ENCODE measurements around the gene ABCB4. TPM values are rescaled to one million over a fixed set of nuclear protein-coding genes. Genes with fewer than 3 reads are reported as not detected.

ABCB4 gene
- total RNA-seq, 1 donor from 2014 or later = 0.48 TPM

DNA sequence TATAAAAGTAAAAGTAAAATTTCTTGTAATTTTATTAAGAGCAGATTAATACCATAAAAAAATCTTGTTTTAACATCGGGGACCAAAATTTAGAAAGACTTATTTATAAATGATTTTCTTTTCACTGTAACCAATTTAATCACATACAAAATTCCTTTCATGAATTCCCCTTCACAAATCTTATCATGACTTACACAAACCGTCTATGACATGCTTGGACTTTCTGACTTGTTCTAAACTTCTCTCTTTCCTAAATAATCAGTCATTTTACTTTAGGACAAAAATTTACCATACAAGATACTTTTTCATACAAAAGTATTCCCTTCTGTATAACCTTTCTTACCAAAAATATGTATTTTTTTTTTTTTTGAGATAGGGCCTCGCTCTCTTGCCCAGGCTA, 120.7 kb downstream of the ABCB4 start:
- Histone ChIP-seq H3K4me3 (ENCODE audit: insufficient read depth, low read depth, low read length) (no peak overlapping the region), H3K79me2 (ENCODE audit: insufficient read depth, low read length) (no peaks in the 10 kb centered on the region), H3K9ac (ENCODE audit: low read length) (no peak overlapping the region), H3K4me1 (ENCODE audit: insufficient read depth, low read length) (no peaks in the 10 kb centered on the region), H2AFZ (ENCODE audit: low read depth, low read length) (no peak overlapping the region), H3K9me3 (ENCODE audit: insufficient read depth, low read depth, low read length) (peaks cover 10% of the 10 kb centered on the region), H3K27me3 (ENCODE audit: insufficient read depth, low read length) (no peaks in the 10 kb centered on the region), H3K27ac (ENCODE audit: low read depth, low read length) (no peak overlapping the region), H3K4me2 (ENCODE audit: low read length) (no peak overlapping the region), H4K20me1 (ENCODE audit: insufficient read depth, low read length) (no peaks in the 10 kb centered on the region), H3K36me3 (ENCODE audit: insufficient read depth, low read length) (peaks cover 9% of the 10 kb centered on the region)
- Mint-ChIP-seq H3K27ac (ENCODE audit: unreplicated experiment) (no peak overlapping the region), H3K27me3 (ENCODE audit: low read depth, unreplicated experiment) (no peaks in the 10 kb centered on the region), H3K36me3 (ENCODE audit: low read depth, unreplicated experiment) (peaks cover 50% of the 10 kb centered on the region), H3K4me3 (ENCODE audit: unreplicated experiment) (no peak overlapping the region), H3K4me1 (ENCODE audit: low read depth, unreplicated experiment) (peaks cover 6% of the 10 kb centered on the region), H3K9me3 (ENCODE audit: unreplicated experiment) (peaks cover 21% of the 10 kb centered on the region)
- no peak for DNase-seq (ENCODE audit: low read depth)
- no peak for FAIRE-seq
- TF ChIP-seq EZH2 (IDR thresholded peaks at IDR 0.05; ENCODE audit: insufficient read depth, low read length) = no peak
- TF ChIP-seq, protein P1, sequence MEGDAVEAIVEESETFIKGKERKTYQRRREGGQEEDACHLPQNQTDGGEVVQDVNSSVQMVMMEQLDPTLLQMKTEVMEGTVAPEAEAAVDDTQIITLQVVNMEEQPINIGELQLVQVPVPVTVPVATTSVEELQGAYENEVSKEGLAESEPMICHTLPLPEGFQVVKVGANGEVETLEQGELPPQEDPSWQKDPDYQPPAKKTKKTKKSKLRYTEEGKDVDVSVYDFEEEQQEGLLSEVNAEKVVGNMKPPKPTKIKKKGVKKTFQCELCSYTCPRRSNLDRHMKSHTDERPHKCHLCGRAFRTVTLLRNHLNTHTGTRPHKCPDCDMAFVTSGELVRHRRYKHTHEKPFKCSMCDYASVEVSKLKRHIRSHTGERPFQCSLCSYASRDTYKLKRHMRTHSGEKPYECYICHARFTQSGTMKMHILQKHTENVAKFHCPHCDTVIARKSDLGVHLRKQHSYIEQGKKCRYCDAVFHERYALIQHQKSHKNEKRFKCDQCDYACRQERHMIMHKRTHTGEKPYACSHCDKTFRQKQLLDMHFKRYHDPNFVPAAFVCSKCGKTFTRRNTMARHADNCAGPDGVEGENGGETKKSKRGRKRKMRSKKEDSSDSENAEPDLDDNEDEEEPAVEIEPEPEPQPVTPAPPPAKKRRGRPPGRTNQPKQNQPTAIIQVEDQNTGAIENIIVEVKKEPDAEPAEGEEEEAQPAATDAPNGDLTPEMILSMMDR (IDR thresholded peaks at IDR 0.05; ENCODE audit: insufficient read depth, low read depth, low read length) = no peak

Other genes with a start within 250 kb of the ABCB4 start
- gene CROT, start 130.0 kb downstream of the ABCB4 start, total RNA-seq = 10.6 and 18.8 TPM in 2 replicates
- gene ABCB1, start 125.2 kb upstream of the ABCB4 start, total RNA-seq = 0.79 and 1.8 TPM in 2 replicates
- gene RUNDC3B, start 152.7 kb upstream of the ABCB4 start, total RNA-seq = 0.34 and 0.79 TPM in 2 replicates